GM12878 (cell line): ENCODE results near the gene EEF1E1. TPM values are rescaled to one million over a fixed set of nuclear protein-coding genes. Genes with fewer than 3 reads are reported as not detected.

Experiments used
- ATAC-seq: fragments of 200-7000 bp; cut with Tn5 transposase; 3 replicates; pipeline ENCODE4 v1.9.1; 2020; ENCODE audit warnings: mild to moderate bottlenecking, moderate library complexity
- BruUV-seq: library from RNA; stranded (reverse); fragments of 400-500 nt; replicated peaks from 2 replicates; lab custom pipeline; 2021; lab: Mats Ljungman, UMichigan
- CTCF ChIA-PET: fragments of 300-600 bp; sonication (Branson Sonifier 250); formaldehyde crosslinking; extraction: SDS; loops from one replicate; lab custom pipeline; 2021; ENCODE audit warnings: inconsistent platforms; lab: Yijun Ruan, JAX
- POLR2A ChIA-PET: fragments of 350-600 bp; formaldehyde crosslinking; extraction: SDS; loops from one replicate; lab custom pipeline; 2021; ENCODE audit warnings: inconsistent platforms; lab: Charles Lee
- RAD21 ChIA-PET: fragments of 300-600 bp; sonication (Branson Sonifier 250); formaldehyde crosslinking; loops from one replicate; lab custom pipeline; 2023; ENCODE audit warnings: antibody characterized with exemption; ENCODE audit not compliant: unreplicated experiment; lab: Charles Lee
- SMC1A ChIA-PET: fragments of 300-600 bp; sonication (Branson Sonifier 250); formaldehyde crosslinking; loops from one replicate; lab custom pipeline; 2023; ENCODE audit not compliant: unreplicated experiment, uncharacterized antibody; lab: Charles Lee
- DNase-seq: peaks from one replicate; pipeline ENCODE4 v3.0.0-alpha.2; 2011; ENCODE audit warnings: low read depth, low spot score
- FAIRE-seq: peaks from 3 replicates; lab custom pipeline; 2011; peaks lifted over from hg19 to GRCh38; lab: Jason Lieb, UNC
- H2AFZ ChIP-seq: 2 replicates; pipeline ENCODE4 v1.6.0; 2011; ENCODE audit warnings: low read depth, low read length, control low read depth; ENCODE audit not compliant: control insufficient read depth
- H3K27ac ChIP-seq: 2 replicates; pipeline ENCODE4 v1.5.1; 2011; ENCODE audit warnings: control low read depth; ENCODE audit not compliant: control insufficient read depth, insufficient read depth
- H3K27me3 ChIP-seq, 2 experiments: replicated peaks in 1 of 2; 2 replicates each; pipeline versions ENCODE4 v1.6.0 to v1.6.1; 2011; ENCODE audit warnings: low read length in 1 of 2; ENCODE audit not compliant: control insufficient read depth in 2 of 2, insufficient read depth in 2 of 2
- H3K36me3 ChIP-seq, 2 experiments: 2 replicates each; pipeline ENCODE4 v1.5.1; 2011; ENCODE audit warnings: low read length in 1 of 2; ENCODE audit not compliant: control insufficient read depth in 2 of 2, insufficient read depth in 2 of 2
- H3K4me1 ChIP-seq: 2 replicates; pipeline ENCODE4 v1.6.1; 2011; ENCODE audit warnings: mild to moderate bottlenecking, low read length, moderate library complexity, mixed read lengths; ENCODE audit not compliant: control insufficient read depth, insufficient read depth
- H3K4me2 ChIP-seq: 2 replicates; pipeline ENCODE4 v1.6.0; 2011; ENCODE audit warnings: control low read depth; ENCODE audit not compliant: control insufficient read depth, insufficient read depth
- H3K4me3 ChIP-seq: fragments of 200-600 bp; sonication (generic); 2 replicates; pipeline ENCODE4 v1.5.1; 2016
- H3K79me2 ChIP-seq: 2 replicates; pipeline ENCODE4 v1.6.0; 2011; ENCODE audit warnings: low read length; ENCODE audit not compliant: control insufficient read depth, insufficient read depth
- H3K9ac ChIP-seq: 2 replicates; pipeline ENCODE4 v1.8.0; 2011; ENCODE audit warnings: low read length, control low read depth, mixed read lengths; ENCODE audit not compliant: control insufficient read depth, insufficient read depth
- H3K9me3 ChIP-seq: replicated peaks from 3 replicates; pipeline ENCODE4 v1.5.1; 2011; ENCODE audit warnings: mild to moderate bottlenecking, low read length; ENCODE audit not compliant: control insufficient read depth, insufficient read depth
- H4K20me1 ChIP-seq: 2 replicates; pipeline ENCODE4 v1.6.0; 2011; ENCODE audit not compliant: control insufficient read depth, insufficient read depth
- FOXK2 ChIP-seq: fragments of 450-650 bp; IDR thresholded peaks from 2 replicates; pipeline ENCODE4 v1.6.1; 2017; ENCODE audit warnings: mild to moderate bottlenecking, moderate library complexity
- MTA2 ChIP-seq: fragments of 450-650 bp; IDR thresholded peaks from 2 replicates; pipeline ENCODE4 v1.6.1; 2016; ENCODE audit warnings: low read depth, mild to moderate bottlenecking, moderate library complexity
- MTA3 ChIP-seq: IDR thresholded peaks from 2 replicates; pipeline ENCODE4 v1.6.1; 2012; ENCODE audit warnings: low read length, inconsistent platforms, borderline replicate concordance
- NFYB ChIP-seq: IDR thresholded peaks from 2 replicates; pipeline ENCODE4 v1.6.1; 2011; ENCODE audit warnings: low read depth, mild to moderate bottlenecking, low read length, improper control_type of control experiment, moderate library complexity; ENCODE audit not compliant: insufficient read depth
- NR2C1 ChIP-seq: fragments of 450-650 bp; IDR thresholded peaks from 2 replicates; pipeline ENCODE4 v1.6.1; 2017; ENCODE audit warnings: antibody characterized with exemption, mild to moderate bottlenecking, moderate library complexity
- PAX8 ChIP-seq: fragments of 450-650 bp; IDR thresholded peaks from 2 replicates; pipeline ENCODE4 v1.6.1; 2017; ENCODE audit warnings: mild to moderate bottlenecking, moderate library complexity
- RAD21 ChIP-seq: IDR thresholded peaks from 2 replicates; pipeline ENCODE4 v1.6.1; 2011; ENCODE audit warnings: mild to moderate bottlenecking, low read depth, low read length, moderate library complexity; ENCODE audit not compliant: insufficient read depth
- SIN3A ChIP-seq: IDR thresholded peaks from 2 replicates; pipeline ENCODE4 v1.6.1; 2012; ENCODE audit warnings: low read depth, low read length, improper control_type of control experiment
- SMAD5 ChIP-seq: IDR thresholded peaks from 2 replicates; pipeline ENCODE4 v1.6.1; 2016; ENCODE audit warnings: antibody characterized with exemption, low read depth
- ZSCAN29 ChIP-seq: fragments of 450-650 bp; IDR thresholded peaks from 2 replicates; pipeline ENCODE4 v1.6.1; 2017; ENCODE audit warnings: mild to moderate bottlenecking, moderate library complexity
- WGBS: methylation state at CpG from one replicate; pipeline ENCODE4 v1.1.6; 2016; ENCODE audit warnings: low lambda C conversion rate; ENCODE audit not compliant: insufficient replicate concordance, insufficient coverage; ENCODE audit errors: missing lambda C conversion rate; 5-methylcytosine and 5-hydroxymethylcytosine counted together
- in situ Hi-C: fragments of 300-500 bp; cut with MboI; formaldehyde crosslinking; loops from 9 replicates; pipeline ENCODE4 v1.14.3; 2018; ENCODE audit warnings: mixed read lengths
- intact Hi-C: fragments of 100-400 bp; cut with micrococcal nuclease; formaldehyde crosslinking; loops from one replicate; pipeline ENCODE4 v1.14.2; 2022; ENCODE audit not compliant: unreplicated experiment
- polyA plus RNA-seq, 11 experiments: library from polyadenylated mRNA; depleted of rRNA in 4 of 11; unstranded in 6 of 11; stranded (reverse) in 5 of 11; fragments of >200 nt; fragmentation: Nextera tagmentation in 4 of 11; fragmentation: Illumina TruSeq in 1 of 11; extraction: Ambion mirVana in 4 of 11; extraction: Trizol in 1 of 11; gene quantifications; 1 replicate in 1 of 11; 2 replicates in 10 of 11; pipeline versions ENCODE4 v1.2.1 to v1.2.3, GENCODE V29; 2011 to 2016; ENCODE audit warnings: inconsistent platforms in 2 of 11, missing spikeins in 2 of 11, low read depth in 1 of 11
- total RNA-seq, 4 experiments: library from RNA; depleted of rRNA in 3 of 4; stranded (reverse); fragments of >200 nt in 3 of 4; fragmentation: Illumina TruSeq in 1 of 4; extraction: Trizol in 1 of 4; gene quantifications; 2 replicates each; pipeline versions ENCODE4 v1.2.1 to v1.2.3, GENCODE V29; 2013 to 2021
- TF ChIP-seq, protein P1 (sequence below): fragments of 450-650 bp; IDR thresholded peaks from 2 replicates; pipeline ENCODE4 v1.6.1; 2014; ENCODE audit warnings: mild to moderate bottlenecking
- TF ChIP-seq, protein P2 (sequence below): IDR thresholded peaks from 2 replicates; pipeline ENCODE4 v1.6.1; 2012; ENCODE audit warnings: improper control_type of control experiment, low read depth, low read length; ENCODE audit not compliant: insufficient replicate concordance
- TF ChIP-seq, protein P3 (sequence below): IDR thresholded peaks from 2 replicates; pipeline ENCODE4 v1.6.1; 2011; ENCODE audit warnings: low read depth, mild to moderate bottlenecking, low read length, moderate library complexity, borderline replicate concordance; ENCODE audit errors: extremely low read depth
- TF ChIP-seq, protein P4 (sequence below): fragments of 450-650 bp; formaldehyde crosslinking; IDR thresholded peaks from 2 replicates; pipeline ENCODE4 v1.5.0; 2022; ENCODE audit warnings: mild to moderate bottlenecking, missing genetic modification characterization

The EEF1E1 gene
- total and polyA plus RNA-seq, 10 of the 15 experiments (the other 5 are each of a cell fraction or from before 2014, with no cell fraction given) = 55.3 to 668 (median 121) TPM

DNA sequence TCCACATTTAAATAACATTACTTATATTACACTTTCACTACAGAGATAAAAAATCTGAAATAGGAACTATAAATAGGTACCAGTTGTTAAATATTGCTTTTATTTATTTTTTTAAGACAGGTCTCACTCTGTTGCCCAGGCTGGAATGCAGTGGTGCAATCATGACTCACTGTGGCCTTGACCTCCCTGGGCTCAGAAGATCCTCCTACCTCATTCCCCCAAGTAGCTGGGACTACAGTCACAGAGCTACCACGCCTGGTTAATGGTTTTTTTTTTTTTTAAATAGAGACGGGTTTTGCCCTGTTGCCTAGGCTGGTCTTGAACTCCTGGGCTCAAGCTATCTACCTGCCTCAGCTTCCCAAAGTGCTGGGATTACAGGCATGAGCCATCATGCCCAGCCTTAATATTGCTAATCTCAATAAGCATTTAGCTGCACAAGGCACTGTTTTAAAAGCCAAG, 17.3 kb downstream of the EEF1E1 start:
- ChIA-PET CTCF (interaction anchor here (0.5 to 1.2 kb wide), 2 partner anchors 17 to 44 kb away, joined by 3 to 4 read pairs; no protein-coding TSS in a partner anchor), SMC1A (interaction anchor here (1.3 to 1.6 kb wide), 3 partner anchors 15 to 19 kb away, joined by 3 to 5 read pairs (median 4); partner anchors contain the start of gene EEF1E1), RAD21 (no interaction called here), POLR2A (interaction anchor here (1.3 kb wide), 1 partner anchor 18 kb away, joined by 3 read pairs; the partner anchor contains the start of gene EEF1E1)
- Histone ChIP-seq H3K27me3 (no peaks in the 10 kb centered on the region), H3K4me2 (no peak overlapping the region), H3K4me1 (no peaks in the 10 kb centered on the region), H3K27ac (no peak overlapping the region), H3K4me3 (no peak overlapping the region), H2AFZ (no peak overlapping the region), H3K36me3 (peaks cover 5 to 34% of the 10 kb centered on the region in 2 experiments), H4K20me1 (no peaks in the 10 kb centered on the region), H3K9me3 (peaks cover 7% of the 10 kb centered on the region; the same call in 2 of the 3 replicates), H3K79me2 (no peaks in the 10 kb centered on the region; the same call in 1 of the 2 replicates), H3K9ac (no peak overlapping the region)
- BruUV-seq = no TSS peak
- 90% methylated on average over 2 of the region's 2 CpGs for WGBS
- DNase-seq (no peak), FAIRE-seq (no peak), ATAC-seq (no peak)
- in situ Hi-C loops = no loop called here
- intact Hi-C loops = no loop called here
- TF ChIP-seq NR2C1 (no peak), SMAD5 (no peak), NFYB (no peak), MTA3 (no peak), RAD21 (no peak), ZSCAN29 (no peak), MTA2 (no peak), PAX8 (no peak), FOXK2 (no peak), SIN3A (no peak)
- TF ChIP-seq, protein P1, sequence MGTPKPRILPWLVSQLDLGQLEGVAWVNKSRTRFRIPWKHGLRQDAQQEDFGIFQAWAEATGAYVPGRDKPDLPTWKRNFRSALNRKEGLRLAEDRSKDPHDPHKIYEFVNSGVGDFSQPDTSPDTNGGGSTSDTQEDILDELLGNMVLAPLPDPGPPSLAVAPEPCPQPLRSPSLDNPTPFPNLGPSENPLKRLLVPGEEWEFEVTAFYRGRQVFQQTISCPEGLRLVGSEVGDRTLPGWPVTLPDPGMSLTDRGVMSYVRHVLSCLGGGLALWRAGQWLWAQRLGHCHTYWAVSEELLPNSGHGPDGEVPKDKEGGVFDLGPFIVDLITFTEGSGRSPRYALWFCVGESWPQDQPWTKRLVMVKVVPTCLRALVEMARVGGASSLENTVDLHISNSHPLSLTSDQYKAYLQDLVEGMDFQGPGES = no peak
- TF ChIP-seq, protein P2, sequence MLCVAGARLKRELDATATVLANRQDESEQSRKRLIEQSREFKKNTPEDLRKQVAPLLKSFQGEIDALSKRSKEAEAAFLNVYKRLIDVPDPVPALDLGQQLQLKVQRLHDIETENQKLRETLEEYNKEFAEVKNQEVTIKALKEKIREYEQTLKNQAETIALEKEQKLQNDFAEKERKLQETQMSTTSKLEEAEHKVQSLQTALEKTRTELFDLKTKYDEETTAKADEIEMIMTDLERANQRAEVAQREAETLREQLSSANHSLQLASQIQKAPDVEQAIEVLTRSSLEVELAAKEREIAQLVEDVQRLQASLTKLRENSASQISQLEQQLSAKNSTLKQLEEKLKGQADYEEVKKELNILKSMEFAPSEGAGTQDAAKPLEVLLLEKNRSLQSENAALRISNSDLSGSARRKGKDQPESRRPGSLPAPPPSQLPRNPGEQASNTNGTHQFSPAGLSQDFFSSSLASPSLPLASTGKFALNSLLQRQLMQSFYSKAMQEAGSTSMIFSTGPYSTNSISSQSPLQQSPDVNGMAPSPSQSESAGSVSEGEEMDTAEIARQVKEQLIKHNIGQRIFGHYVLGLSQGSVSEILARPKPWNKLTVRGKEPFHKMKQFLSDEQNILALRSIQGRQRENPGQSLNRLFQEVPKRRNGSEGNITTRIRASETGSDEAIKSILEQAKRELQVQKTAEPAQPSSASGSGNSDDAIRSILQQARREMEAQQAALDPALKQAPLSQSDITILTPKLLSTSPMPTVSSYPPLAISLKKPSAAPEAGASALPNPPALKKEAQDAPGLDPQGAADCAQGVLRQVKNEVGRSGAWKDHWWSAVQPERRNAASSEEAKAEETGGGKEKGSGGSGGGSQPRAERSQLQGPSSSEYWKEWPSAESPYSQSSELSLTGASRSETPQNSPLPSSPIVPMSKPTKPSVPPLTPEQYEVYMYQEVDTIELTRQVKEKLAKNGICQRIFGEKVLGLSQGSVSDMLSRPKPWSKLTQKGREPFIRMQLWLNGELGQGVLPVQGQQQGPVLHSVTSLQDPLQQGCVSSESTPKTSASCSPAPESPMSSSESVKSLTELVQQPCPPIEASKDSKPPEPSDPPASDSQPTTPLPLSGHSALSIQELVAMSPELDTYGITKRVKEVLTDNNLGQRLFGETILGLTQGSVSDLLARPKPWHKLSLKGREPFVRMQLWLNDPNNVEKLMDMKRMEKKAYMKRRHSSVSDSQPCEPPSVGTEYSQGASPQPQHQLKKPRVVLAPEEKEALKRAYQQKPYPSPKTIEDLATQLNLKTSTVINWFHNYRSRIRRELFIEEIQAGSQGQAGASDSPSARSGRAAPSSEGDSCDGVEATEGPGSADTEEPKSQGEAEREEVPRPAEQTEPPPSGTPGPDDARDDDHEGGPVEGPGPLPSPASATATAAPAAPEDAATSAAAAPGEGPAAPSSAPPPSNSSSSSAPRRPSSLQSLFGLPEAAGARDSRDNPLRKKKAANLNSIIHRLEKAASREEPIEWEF = no peak
- TF ChIP-seq, protein P3, sequence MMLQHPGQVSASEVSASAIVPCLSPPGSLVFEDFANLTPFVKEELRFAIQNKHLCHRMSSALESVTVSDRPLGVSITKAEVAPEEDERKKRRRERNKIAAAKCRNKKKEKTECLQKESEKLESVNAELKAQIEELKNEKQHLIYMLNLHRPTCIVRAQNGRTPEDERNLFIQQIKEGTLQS = no peak
- TF ChIP-seq, protein P4, sequence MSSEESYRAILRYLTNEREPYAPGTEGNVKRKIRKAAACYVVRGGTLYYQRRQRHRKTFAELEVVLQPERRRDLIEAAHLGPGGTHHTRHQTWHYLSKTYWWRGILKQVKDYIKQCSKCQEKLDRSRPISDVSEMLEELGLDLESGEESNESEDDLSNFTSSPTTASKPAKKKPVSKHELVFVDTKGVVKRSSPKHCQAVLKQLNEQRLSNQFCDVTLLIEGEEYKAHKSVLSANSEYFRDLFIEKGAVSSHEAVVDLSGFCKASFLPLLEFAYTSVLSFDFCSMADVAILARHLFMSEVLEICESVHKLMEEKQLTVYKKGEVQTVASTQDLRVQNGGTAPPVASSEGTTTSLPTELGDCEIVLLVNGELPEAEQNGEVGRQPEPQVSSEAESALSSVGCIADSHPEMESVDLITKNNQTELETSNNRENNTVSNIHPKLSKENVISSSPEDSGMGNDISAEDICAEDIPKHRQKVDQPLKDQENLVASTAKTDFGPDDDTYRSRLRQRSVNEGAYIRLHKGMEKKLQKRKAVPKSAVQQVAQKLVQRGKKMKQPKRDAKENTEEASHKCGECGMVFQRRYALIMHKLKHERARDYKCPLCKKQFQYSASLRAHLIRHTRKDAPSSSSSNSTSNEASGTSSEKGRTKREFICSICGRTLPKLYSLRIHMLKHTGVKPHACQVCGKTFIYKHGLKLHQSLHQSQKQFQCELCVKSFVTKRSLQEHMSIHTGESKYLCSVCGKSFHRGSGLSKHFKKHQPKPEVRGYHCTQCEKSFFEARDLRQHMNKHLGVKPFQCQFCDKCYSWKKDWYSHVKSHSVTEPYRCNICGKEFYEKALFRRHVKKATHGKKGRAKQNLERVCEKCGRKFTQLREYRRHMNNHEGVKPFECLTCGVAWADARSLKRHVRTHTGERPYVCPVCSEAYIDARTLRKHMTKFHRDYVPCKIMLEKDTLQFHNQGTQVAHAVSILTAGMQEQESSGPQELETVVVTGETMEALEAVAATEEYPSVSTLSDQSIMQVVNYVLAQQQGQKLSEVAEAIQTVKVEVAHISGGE (CRISPR knock-in tag) = no peak
